Vagina (tissue), 2 donors: Measurements from ENCODE around the gene PCNA.
"Not testable (repeated sequence)": the region's sequence is repeated elsewhere in the genome, so short reads cannot be mapped to it uniquely, and the experiment has no call there.

Source experiments
- POLR2A ChIP-seq, 2 donors: fragments of 450-650 bp; IDR thresholded peaks; one replicate each; pipeline ENCODE4 v1.6.1; 2017; ENCODE audit warnings: antibody characterized with exemption in 2 of 2, mild to moderate bottlenecking in 2 of 2, moderate library complexity in 2 of 2
- POLR2AphosphoS5 ChIP-seq, 2 donors: sonication (generic); formaldehyde crosslinking; IDR thresholded peaks; one replicate each; pipeline ENCODE4 v1.9.0; 2017; ENCODE audit warnings: antibody characterized with exemption in 2 of 2, mild to moderate bottlenecking in 2 of 2, low read depth in 1 of 2; ENCODE audit not compliant: insufficient read depth in 1 of 2
- TF ChIP-seq, protein P1 (sequence below), 3 experiments: fragments of 450-650 bp in 2 of 3; fragments of 200-600 bp in 1 of 3; sonication (generic) in 1 of 3; IDR thresholded peaks; one replicate each; pipeline ENCODE4 v1.5.1; 2017 to 2019; ENCODE audit warnings: antibody characterized with exemption in 3 of 3, mild to moderate bottlenecking in 2 of 3, moderate library complexity in 2 of 3

GRCh38 chr20:5071942-5072341 is 47.8 kb downstream of the PCNA start:
- TF ChIP-seq POLR2A (IDR thresholded peaks at IDR 0.05); POLR2AphosphoS5 (IDR thresholded peaks at IDR 0.05; ENCODE audit: insufficient read depth in 1 of 2, low read depth in 1 of 2): not testable (repeated sequence)
- TF ChIP-seq, protein P1, sequence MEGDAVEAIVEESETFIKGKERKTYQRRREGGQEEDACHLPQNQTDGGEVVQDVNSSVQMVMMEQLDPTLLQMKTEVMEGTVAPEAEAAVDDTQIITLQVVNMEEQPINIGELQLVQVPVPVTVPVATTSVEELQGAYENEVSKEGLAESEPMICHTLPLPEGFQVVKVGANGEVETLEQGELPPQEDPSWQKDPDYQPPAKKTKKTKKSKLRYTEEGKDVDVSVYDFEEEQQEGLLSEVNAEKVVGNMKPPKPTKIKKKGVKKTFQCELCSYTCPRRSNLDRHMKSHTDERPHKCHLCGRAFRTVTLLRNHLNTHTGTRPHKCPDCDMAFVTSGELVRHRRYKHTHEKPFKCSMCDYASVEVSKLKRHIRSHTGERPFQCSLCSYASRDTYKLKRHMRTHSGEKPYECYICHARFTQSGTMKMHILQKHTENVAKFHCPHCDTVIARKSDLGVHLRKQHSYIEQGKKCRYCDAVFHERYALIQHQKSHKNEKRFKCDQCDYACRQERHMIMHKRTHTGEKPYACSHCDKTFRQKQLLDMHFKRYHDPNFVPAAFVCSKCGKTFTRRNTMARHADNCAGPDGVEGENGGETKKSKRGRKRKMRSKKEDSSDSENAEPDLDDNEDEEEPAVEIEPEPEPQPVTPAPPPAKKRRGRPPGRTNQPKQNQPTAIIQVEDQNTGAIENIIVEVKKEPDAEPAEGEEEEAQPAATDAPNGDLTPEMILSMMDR (IDR thresholded peaks at IDR 0.05) = not testable (repeated sequence)
